K562 (cell line): ENCODE data around the gene HHIPL1. TPM values are rescaled to one million over a fixed set of nuclear protein-coding genes. Genes with fewer than 3 reads are reported as not detected.

ENCODE experiments used
- ATF1 ChIP-seq, 2 experiments: fragments of 450-650 bp in 1 of 2; IDR thresholded peaks; 2 replicates each; pipeline ENCODE4 v1.6.1; 2016; ENCODE audit warnings: missing compliant biosample characterization in 1 of 2, missing genetic modification characterization in 1 of 2
- ELF1 ChIP-seq: fragments of 200-800 bp; sonication (Bioruptor generic); IDR thresholded peaks from 2 replicates; pipeline ENCODE4 v1.6.1; 2016; ENCODE audit warnings: missing genetic modification characterization, missing compliant biosample characterization
- GABPB2 ChIP-seq: fragments of 250-450 bp; sonication (Bioruptor Pico); conservative IDR thresholded peaks from 2 replicates; pipeline ENCODE4 v1.5.1; 2021; ENCODE audit warnings: mild to moderate bottlenecking
- MGA ChIP-seq: fragments of 450-650 bp; IDR thresholded peaks from 2 replicates; pipeline ENCODE4 v1.6.1; 2016; ENCODE audit warnings: mild to moderate bottlenecking, moderate library complexity
- PCBP1 ChIP-seq: fragments of 200-400 bp; formaldehyde crosslinking; IDR thresholded peaks from 2 replicates; pipeline ENCODE4 v1.6.1; 2018; ENCODE audit warnings: mild to moderate bottlenecking, low read depth, low read length; ENCODE audit not compliant: poor library complexity, severe bottlenecking
- TEAD1 ChIP-seq, 2 experiments: fragments of 450-650 bp in 1 of 2; sonication (generic) in 1 of 2; formaldehyde crosslinking; IDR thresholded peaks; 2 replicates each; pipeline versions ENCODE4 v1.4.0 to v1.8.0; 2020 to 2022; ENCODE audit warnings: mild to moderate bottlenecking in 2 of 2, missing genetic modification reagents in 1 of 2
- ZNF444 ChIP-seq: fragments of 250-450 bp; sonication (Bioruptor Pico); IDR thresholded peaks from 2 replicates; pipeline ENCODE4 v1.4.0; 2020; ENCODE audit warnings: mild to moderate bottlenecking, moderate library complexity
- polyA plus RNA-seq, 8 experiments: library from polyadenylated mRNA; depleted of rRNA in 4 of 8; stranded (reverse) in 5 of 8; unstranded in 3 of 8; fragments of >200 nt; fragmentation: Nextera tagmentation in 2 of 8; fragmentation: Illumina TruSeq in 1 of 8; extraction: Ambion mirVana in 2 of 8; extraction: Trizol in 1 of 8; gene quantifications; 2 replicates each; pipeline versions ENCODE4 v1.2.1 to v1.2.3, GENCODE V29; 2011 to 2014; ENCODE audit warnings: inconsistent platforms in 1 of 8, missing spikeins in 1 of 8
- total RNA-seq, 7 experiments: library from RNA; depleted of rRNA in 6 of 7; stranded (reverse); fragments of >200 nt in 6 of 7; fragmentation: Illumina TruSeq in 2 of 7; extraction: Trizol in 2 of 7; gene quantifications; 2 replicates each; pipeline versions ENCODE4 v1.2.1 to v1.2.3, GENCODE V29; 2011 to 2021; ENCODE audit warnings: low replicate concordance in 1 of 7

HHIPL1 gene
- total and polyA plus RNA-seq, 9 of the 15 experiments (the other 6 are each of a cell fraction or from before 2014, with no cell fraction given): not detected

GRCh38 chr14:99690636-99691035 lies 45.7 kb downstream of the HHIPL1 start (continued):
- no peak for TF ChIP-seq MGA
- TF ChIP-seq ATF1 (CRISPR knock-in tag; IDR thresholded peaks at IDR 0.05): no peak
- TF ChIP-seq ATF1 (tag; IDR thresholded peaks at IDR 0.05): no peak
- no peak for TF ChIP-seq PCBP1
- TF ChIP-seq TEAD1 (CRISPR knock-in tag; IDR thresholded peaks at IDR 0.05): no peak
- TF ChIP-seq GABPB2 (CRISPR knock-in tag): no peak
- TF ChIP-seq ELF1 (tag): no peak
- TF ChIP-seq ZNF444: no peak
